Pancreas (tissue), 10 donors: ENCODE measurements around the gene ACD. TPM values are rescaled to one million over a fixed set of nuclear protein-coding genes. Genes with fewer than 3 reads are reported as not detected.

ENCODE experiments used
- ATAC-seq, 4 donors: fragments of 200-7000 bp; cut with Tn5 transposase; one replicate each; pipeline versions ENCODE4 v1.8.0 to v1.9.1; 2020; ENCODE audit warnings: mild to moderate bottlenecking in 4 of 4, moderate library complexity in 4 of 4
- DNase-seq, 6 donors: peaks; one replicate each; pipeline ENCODE4 v3.0.0-alpha.2; 2020
- FAIRE-seq: peaks from 2 replicates; lab custom pipeline; 2012; peaks lifted over from hg19 to GRCh38; lab: Jason Lieb, UNC
- H3K27ac ChIP-seq, 4 donors: fragments of 200-600 bp; sonication (generic); 1 replicate in 3 of 4; 2 replicates in 1 of 4; pipeline versions ENCODE4 v1.5.0 to v1.8.0; 2020
- H3K27me3 ChIP-seq, 4 donors: fragments of 200-600 bp; one replicate each; pipeline ENCODE4 v1.8.0; 2021
- H3K36me3 ChIP-seq, 3 donors: fragments of 200-600 bp; sonication (generic) in 1 of 3; one replicate each; pipeline versions ENCODE4 v1.5.0 to v1.8.0; 2020 to 2021
- H3K4me1 ChIP-seq, 3 donors: fragments of 200-600 bp; one replicate each; pipeline ENCODE4 v1.8.0; 2021
- H3K4me3 ChIP-seq, 4 donors: fragments of 200-600 bp; sonication (generic) in 2 of 4; one replicate each; pipeline versions ENCODE4 v1.5.0 to v1.8.0; 2020 to 2021
- H3K9me3 ChIP-seq, 4 donors: fragments of 200-600 bp; one replicate each; pipeline ENCODE4 v1.8.0; 2021
- WGBS, 2 donors: extraction: QIAGEN DNeasy Blood & Tissue Kit; methylation state at CpG; one replicate each; pipeline ENCODE4 v1.1.7; 2013; 5-methylcytosine and 5-hydroxymethylcytosine counted together
- intact Hi-C, 3 donors: fragments of 100-400 bp; cut with DNase I; formaldehyde crosslinking; loops; one replicate each; pipeline versions ENCODE4 v1.11.1 to v1.14.2; 2022
- polyA plus RNA-seq, 2 donors: library from polyadenylated mRNA; stranded (reverse); fragments of 200-250 nt; gene quantifications; one replicate each; pipeline ENCODE4 v1.2.3, GENCODE V29; 2013
- total RNA-seq, 6 donors: library from RNA; stranded (reverse); fragmentation: NEBNext Ultra II Directional in 4 of 6; extraction: Animal tissue kit (Norgen Biotek cat#: 25700) in 4 of 6; gene quantifications; one replicate each; pipeline versions ENCODE4 v1.2.1 to v1.2.4, GENCODE V29; 2021 to 2023
- TF ChIP-seq, protein P1 (sequence below), 4 donors: fragments of 200-600 bp; sonication (generic) in 3 of 4; IDR thresholded peaks; one replicate each; pipeline versions ENCODE4 v1.5.0 to v1.8.0; 2021; ENCODE audit warnings: antibody characterized with exemption in 4 of 4
- donor health status: healthy with polysubstance abuse.
- donor health status: DM: no; HTN: no; CAD: no; lungs with moderate emphysema.
- donor health status: DM: no; HTN: no; CAD: no.
- donor health status: control.
- donor health status: control.
- donor health status: Bipolar disorder and iron deficiency.
- donor health status: DM: yes; HTN: yes; CAD: no.
- donor health status: DM: no; HTN: no; CAD: no.
- donor health status: DM: no; HTN: no; CAD: no.
- donor health status: DM: yes; HTN: yes; CAD: no.

Gene ACD
- total and polyA plus RNA-seq, 8 donors, result 6.6 to 29.0 (median 10.2) TPM

DNA sequence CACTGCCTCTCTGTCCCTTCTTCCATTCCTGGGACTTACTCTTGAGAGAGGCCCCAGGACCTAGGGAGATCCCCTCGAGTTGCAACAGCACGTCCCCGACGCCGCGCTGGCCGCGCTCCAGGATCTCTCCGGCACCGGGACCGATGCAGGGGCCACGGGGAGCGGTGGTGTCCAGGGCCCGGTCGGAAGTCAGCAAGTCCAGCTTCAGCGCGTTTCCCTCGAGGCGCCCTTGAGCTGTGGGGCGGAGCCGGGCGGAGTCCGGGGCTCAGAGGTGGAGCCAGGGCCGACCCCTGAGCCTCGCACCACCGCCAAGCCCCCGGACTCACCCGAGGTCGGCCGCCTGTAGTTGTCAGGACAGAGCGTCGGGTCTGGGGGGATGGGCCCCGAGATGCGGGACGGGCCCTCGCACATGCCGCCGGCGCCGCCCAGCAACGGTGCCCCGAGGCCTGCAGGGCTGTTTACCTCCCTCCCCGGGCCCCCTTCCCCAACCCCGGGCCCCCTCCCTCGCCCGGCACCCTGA, 6.0 kb upstream of the ACD start:
- peak overlapping the region; percentile 83 to 94 (median 87) for H3K4me3 ChIP-seq
- no peaks in the 10 kb centered on the region for H3K27me3 ChIP-seq
- ATAC-seq, result peak; percentile 18 to 38 (median 30)
- H3K9me3 ChIP-seq, result no peaks in the 10 kb centered on the region
- H3K27ac ChIP-seq, result peak overlapping the region; percentile 71 to 93 (median 83)
- WGBS, 2 donors, result 0 to 1% methylated on average over 23 to 46 of the region's 46 CpGs
- peak; percentile 67 to 93 (median 77) for DNase-seq
- no peaks in the 10 kb centered on the region for H3K36me3 ChIP-seq
- H3K4me1 ChIP-seq, result peaks cover 31 to 39% (median 35%) of the 10 kb centered on the region in 3 donors
- intact Hi-C loops, result loop anchor here in 1 of 3 donors (10.0 kb wide), 1 partner anchor 141 kb away; the partner anchor contains the start of gene RIPOR1
- TF ChIP-seq, protein P1, sequence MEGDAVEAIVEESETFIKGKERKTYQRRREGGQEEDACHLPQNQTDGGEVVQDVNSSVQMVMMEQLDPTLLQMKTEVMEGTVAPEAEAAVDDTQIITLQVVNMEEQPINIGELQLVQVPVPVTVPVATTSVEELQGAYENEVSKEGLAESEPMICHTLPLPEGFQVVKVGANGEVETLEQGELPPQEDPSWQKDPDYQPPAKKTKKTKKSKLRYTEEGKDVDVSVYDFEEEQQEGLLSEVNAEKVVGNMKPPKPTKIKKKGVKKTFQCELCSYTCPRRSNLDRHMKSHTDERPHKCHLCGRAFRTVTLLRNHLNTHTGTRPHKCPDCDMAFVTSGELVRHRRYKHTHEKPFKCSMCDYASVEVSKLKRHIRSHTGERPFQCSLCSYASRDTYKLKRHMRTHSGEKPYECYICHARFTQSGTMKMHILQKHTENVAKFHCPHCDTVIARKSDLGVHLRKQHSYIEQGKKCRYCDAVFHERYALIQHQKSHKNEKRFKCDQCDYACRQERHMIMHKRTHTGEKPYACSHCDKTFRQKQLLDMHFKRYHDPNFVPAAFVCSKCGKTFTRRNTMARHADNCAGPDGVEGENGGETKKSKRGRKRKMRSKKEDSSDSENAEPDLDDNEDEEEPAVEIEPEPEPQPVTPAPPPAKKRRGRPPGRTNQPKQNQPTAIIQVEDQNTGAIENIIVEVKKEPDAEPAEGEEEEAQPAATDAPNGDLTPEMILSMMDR (IDR thresholded peaks at IDR 0.05), result no peak
- no peak for FAIRE-seq

DNA sequence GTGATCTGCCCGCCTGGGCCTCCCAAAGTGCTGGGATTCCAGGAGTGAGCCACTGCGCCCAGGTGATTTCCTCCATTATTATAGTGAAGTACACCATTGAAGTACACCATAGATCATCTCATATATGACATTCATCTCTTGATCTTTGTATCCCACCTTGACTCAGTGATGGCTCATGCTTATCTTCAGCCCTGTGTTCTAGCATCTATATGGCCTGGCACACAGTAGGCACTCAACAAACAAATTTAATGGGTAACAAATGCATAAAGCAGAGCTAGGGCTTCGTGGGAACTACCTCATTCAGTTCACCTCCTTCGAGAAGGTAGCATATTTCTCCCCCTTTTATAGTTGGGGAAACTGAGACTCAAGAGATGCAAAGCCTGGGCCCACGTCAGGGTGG, 5.5 kb upstream of the ACD start:
- peaks cover 31 to 39% (median 35%) of the 10 kb centered on the region in 3 donors for H3K4me1 ChIP-seq
- H3K36me3 ChIP-seq, result no peaks in the 10 kb centered on the region
- H3K9me3 ChIP-seq, result no peaks in the 10 kb centered on the region
- H3K4me3 ChIP-seq, result peak overlapping the region; percentile 83 to 94 (median 87)
- TF ChIP-seq, protein P1 (IDR thresholded peaks at IDR 0.05), result no peak
- no peak for ATAC-seq
- 26 to 28% methylated on average over 5 of the region's 5 CpGs for WGBS, 2 donors
- no peaks in the 10 kb centered on the region for H3K27me3 ChIP-seq
- no peak for FAIRE-seq
- H3K27ac ChIP-seq, result peak overlapping the region; percentile 71 to 93 (median 83)
- intact Hi-C loops, result loop anchor here in 1 of 3 donors (10.0 kb wide), 1 partner anchor 141 kb away; the partner anchor contains the start of gene RIPOR1
- no peak for DNase-seq

DNA sequence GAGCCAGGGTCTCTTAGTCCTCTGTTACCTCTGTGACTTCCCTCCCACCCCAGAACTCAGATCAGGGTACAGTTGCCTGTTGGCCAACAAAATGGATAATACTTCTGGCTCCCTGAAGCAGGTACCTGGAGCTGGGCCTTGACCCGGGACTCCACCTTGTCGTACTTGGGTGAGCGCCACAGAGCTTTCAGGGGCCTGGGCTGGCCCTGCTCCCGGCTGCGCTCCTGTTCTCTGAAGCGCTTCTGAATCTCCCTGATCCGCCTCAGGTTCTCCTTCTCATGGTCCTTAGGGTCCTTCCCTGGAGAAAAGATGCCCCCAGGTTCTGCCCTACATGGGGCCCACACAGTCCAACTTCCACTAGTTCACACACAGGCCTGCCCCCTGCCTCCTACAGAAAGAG, 4.8 kb upstream of the ACD start:
- intact Hi-C loops, result loop anchor here in 1 of 3 donors (10.0 kb wide), 1 partner anchor 140 kb away; the partner anchor contains the start of gene RIPOR1
- no peak for FAIRE-seq
- peaks cover 31 to 39% (median 35%) of the 10 kb centered on the region in 3 donors for H3K4me1 ChIP-seq
- H3K4me3 ChIP-seq, result peak overlapping the region in 2 of 4 donors; percentile 83 to 86
- no peaks in the 10 kb centered on the region for H3K27me3 ChIP-seq
- ATAC-seq, result peak in 1 of 4 donors; percentile 5
- H3K36me3 ChIP-seq, result no peaks in the 10 kb centered on the region
- 37 to 65% methylated on average over 7 of the region's 7 CpGs for WGBS, 2 donors
- TF ChIP-seq, protein P1 (IDR thresholded peaks at IDR 0.05), result no peak
- peak overlapping the region; percentile 69 to 84 (median 76) for H3K27ac ChIP-seq
- H3K9me3 ChIP-seq, result no peaks in the 10 kb centered on the region
- peak in 5 of 6 donors; percentile 65 to 86 (median 76) for DNase-seq

DNA sequence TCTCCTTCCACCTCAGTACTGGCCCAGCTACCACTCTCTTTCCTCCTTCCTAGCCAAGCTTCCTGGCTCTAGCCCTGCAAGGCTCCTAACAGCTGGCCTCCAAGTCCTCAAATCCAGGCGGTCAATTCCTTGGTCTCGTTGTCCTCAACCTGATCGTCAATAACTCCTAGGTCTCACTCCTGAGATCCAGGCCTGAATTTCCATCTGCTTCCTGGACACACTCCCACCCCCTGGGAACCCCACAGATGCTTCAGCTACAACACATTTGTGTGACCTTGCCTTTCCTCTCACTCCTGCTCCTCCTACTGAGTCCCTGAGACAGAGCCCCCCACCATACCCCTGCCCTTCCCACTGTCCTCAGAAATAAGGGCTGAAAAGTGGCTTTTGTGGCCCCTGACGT, 4.2 kb upstream of the ACD start:
- TF ChIP-seq, protein P1 (IDR thresholded peaks at IDR 0.05), result no peak
- Histone ChIP-seq H3K27me3 (no peaks in the 10 kb centered on the region), H3K9me3 (no peaks in the 10 kb centered on the region), H3K27ac (peak overlapping the region; percentile 69 to 84 (median 76)), H3K36me3 (no peaks in the 10 kb centered on the region), H3K4me1 (peaks cover 31 to 39% (median 39%) of the 10 kb centered on the region in 3 donors), H3K4me3 (peak overlapping the region in 2 of 4 donors; percentile 83 to 86)
- FAIRE-seq (no peak), DNase-seq (peak; percentile 67 to 94 (median 87)), ATAC-seq (peak; percentile 11 to 31 (median 30))
- intact Hi-C loops, result loop anchor here in 1 of 3 donors (10.0 kb wide), 1 partner anchor 139 kb away; the partner anchor contains the start of gene RIPOR1
- WGBS, 2 donors, result 26 to 37% methylated on average over 4 of the region's 4 CpGs

DNA sequence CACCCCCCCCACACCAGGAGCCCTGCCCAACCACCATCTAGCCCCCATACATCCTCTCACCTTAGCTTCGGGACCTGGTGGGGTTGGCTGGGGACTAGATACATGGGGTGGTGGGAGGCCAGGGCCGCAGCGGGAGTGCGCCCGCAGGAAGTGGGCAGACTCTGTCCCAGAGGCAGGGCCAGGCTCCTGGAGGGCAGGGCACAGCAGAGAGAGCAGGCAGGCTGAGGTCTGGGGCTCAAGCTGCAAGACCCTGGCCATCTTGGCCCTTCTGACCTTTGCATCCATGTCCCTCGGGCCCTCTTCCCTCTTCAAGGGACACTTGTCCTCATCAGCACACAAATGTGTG, 3.8 kb upstream of the ACD start:
- H3K4me3 ChIP-seq, result peak overlapping the region in 2 of 4 donors; percentile 19 to 83
- H3K9me3 ChIP-seq, result no peaks in the 10 kb centered on the region
- H3K36me3 ChIP-seq, result no peaks in the 10 kb centered on the region
- TF ChIP-seq, protein P1 (IDR thresholded peaks at IDR 0.05), result no peak
- peak overlapping the region; percentile 69 to 84 (median 76) for H3K27ac ChIP-seq
- intact Hi-C loops, result loop anchor here in 1 of 3 donors (10.0 kb wide), 1 partner anchor 139 kb away; the partner anchor contains the start of gene RIPOR1
- FAIRE-seq (no peak), ATAC-seq (no peak), DNase-seq (peak in 1 of 6 donors; percentile 81)
- peaks cover 31 to 43% (median 39%) of the 10 kb centered on the region in 3 donors for H3K4me1 ChIP-seq
- H3K27me3 ChIP-seq, result no peaks in the 10 kb centered on the region
- WGBS, 2 donors, result 45 to 55% methylated on average over 6 of the region's 6 CpGs
